Left ventricle myocardium inferior (tissue), 1 donor: ENCODE results near the gene CAMKK1. TPM values are rescaled to one million over a fixed set of nuclear protein-coding genes. Genes with fewer than 3 reads are reported as not detected.
A peak's percentile ranks its signal among the peaks of the same experiment; 100 is the strongest.
"Not testable (repeated sequence)": the region's sequence is repeated elsewhere in the genome, so short reads cannot be mapped to it uniquely, and the experiment has no call there.

Source experiments
- DNase-seq: peaks from one replicate; pipeline ENCODE4 v3.0.0-alpha.2; 2020
- H3K27ac ChIP-seq: fragments of 200-600 bp; replicated peaks from 2 replicates; pipeline ENCODE4 v1.8.0; 2021
- H3K27me3 ChIP-seq: fragments of 200-600 bp; 2 replicates; pipeline ENCODE4 v1.8.0; 2021; ENCODE audit warnings: low read depth
- H3K36me3 ChIP-seq: fragments of 200-600 bp; 2 replicates; pipeline ENCODE4 v1.8.0; 2021
- H3K4me1 ChIP-seq: fragments of 200-600 bp; 2 replicates; pipeline ENCODE4 v1.8.0; 2021
- H3K4me3 ChIP-seq: fragments of 200-600 bp; 2 replicates; pipeline ENCODE4 v1.8.0; 2021; ENCODE audit warnings: mild to moderate bottlenecking, moderate library complexity
- H3K9me3 ChIP-seq: fragments of 200-600 bp; replicated peaks from 2 replicates; pipeline ENCODE4 v1.8.0; 2021
- intact Hi-C: fragments of 100-400 bp; cut with micrococcal nuclease; formaldehyde crosslinking; loops from one replicate; pipeline ENCODE4 v1.11.0; 2022
- total RNA-seq: library from RNA; stranded (reverse); fragmentation: NEBNext Ultra II Directional; extraction: Animal tissue kit (Norgen Biotek cat#: 25700); gene quantifications from one replicate; pipeline ENCODE4 v1.2.1, GENCODE V29; 2021
- TF ChIP-seq, protein P1 (sequence below): fragments of 200-600 bp; IDR thresholded peaks from 2 replicates; pipeline ENCODE4 v1.8.0; 2021; ENCODE audit warnings: antibody characterized with exemption, mild to moderate bottlenecking, borderline replicate concordance
- donor health status: DM: no; HTN: yes; CAD: no; lungs with severe emphysema.

CAMKK1 gene
- total RNA-seq, 1 donor from 2014 or later = 5.5 TPM

- H3K4me1 ChIP-seq = peaks cover 35% of the 10 kb centered on the region
- TF ChIP-seq, protein P1, sequence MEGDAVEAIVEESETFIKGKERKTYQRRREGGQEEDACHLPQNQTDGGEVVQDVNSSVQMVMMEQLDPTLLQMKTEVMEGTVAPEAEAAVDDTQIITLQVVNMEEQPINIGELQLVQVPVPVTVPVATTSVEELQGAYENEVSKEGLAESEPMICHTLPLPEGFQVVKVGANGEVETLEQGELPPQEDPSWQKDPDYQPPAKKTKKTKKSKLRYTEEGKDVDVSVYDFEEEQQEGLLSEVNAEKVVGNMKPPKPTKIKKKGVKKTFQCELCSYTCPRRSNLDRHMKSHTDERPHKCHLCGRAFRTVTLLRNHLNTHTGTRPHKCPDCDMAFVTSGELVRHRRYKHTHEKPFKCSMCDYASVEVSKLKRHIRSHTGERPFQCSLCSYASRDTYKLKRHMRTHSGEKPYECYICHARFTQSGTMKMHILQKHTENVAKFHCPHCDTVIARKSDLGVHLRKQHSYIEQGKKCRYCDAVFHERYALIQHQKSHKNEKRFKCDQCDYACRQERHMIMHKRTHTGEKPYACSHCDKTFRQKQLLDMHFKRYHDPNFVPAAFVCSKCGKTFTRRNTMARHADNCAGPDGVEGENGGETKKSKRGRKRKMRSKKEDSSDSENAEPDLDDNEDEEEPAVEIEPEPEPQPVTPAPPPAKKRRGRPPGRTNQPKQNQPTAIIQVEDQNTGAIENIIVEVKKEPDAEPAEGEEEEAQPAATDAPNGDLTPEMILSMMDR = no peak
- no peak for DNase-seq
- intact Hi-C loops = no loop called here
- no peaks in the 10 kb centered on the region for H3K27me3 ChIP-seq
- H3K9me3 ChIP-seq = no peaks in the 10 kb centered on the region
- peak overlapping the region; percentile 95 for H3K27ac ChIP-seq
- peak overlapping the region; percentile 99 for H3K4me3 ChIP-seq
- peaks cover 28% of the 10 kb centered on the region for H3K36me3 ChIP-seq
Measured at GRCh38 chr17:3846437-3847164, 46.3 kb downstream of the CAMKK1 start.

DNA sequence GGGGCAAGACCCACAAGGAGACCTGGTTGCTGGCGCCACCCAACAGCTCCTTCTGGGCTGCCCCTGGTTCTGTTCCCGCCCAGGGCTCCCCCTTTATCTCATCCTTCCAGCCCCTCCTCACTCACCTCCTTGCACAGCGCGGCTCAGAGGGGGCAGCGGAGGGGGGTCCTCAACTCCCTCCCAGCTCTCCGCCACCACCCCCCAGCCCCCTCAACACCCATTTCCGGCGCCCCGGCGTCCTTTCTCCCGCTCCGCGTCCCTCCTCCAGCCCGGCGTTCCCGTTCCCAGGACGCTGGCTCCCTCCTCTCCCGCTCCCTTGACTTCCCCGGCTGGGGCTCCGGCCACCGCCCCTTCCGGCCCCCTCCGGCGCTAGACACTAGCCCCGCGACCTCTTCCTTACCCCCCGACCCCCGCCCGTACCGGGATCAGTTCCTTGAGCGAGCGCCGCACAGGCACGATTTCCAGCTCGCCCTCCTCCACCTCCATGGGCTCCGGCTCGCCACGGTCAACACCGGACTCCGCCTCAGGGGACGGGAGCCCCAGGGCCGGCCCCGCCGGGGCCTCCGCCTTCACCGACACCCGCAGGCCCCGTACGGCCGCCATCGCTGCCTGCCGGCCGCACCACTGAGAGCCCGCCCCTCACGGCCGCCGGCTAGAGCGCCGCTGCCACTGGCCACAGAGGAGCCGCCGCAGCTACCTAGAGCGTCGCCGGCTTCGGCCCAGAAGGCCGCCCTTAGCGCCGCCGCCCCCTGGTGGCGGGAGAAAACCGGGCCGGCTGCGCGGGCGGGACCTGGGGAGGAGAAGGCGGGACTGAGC lies 47.0 kb downstream of the CAMKK1 start, which contains the start of gene NCBP3:
TSS of gene NCBP3 (minus strand) at position 626 of the 816 bp plus-strand sequence. CDS start at position 603, 23 bp downstream.
- Histone ChIP-seq H3K36me3 (peaks cover 28% of the 10 kb centered on the region), H3K4me3 (peak within 1 kb of the TSS; percentile 99), H3K9me3 (no peaks in the 10 kb centered on the region), H3K27ac (peak within 1 kb of the TSS; percentile 95), H3K27me3 (no peaks in the 10 kb centered on the region), H3K4me1 (peaks cover 40% of the 10 kb centered on the region)
- peak; percentile 90 for DNase-seq
- intact Hi-C loops = no loop called here
- TF ChIP-seq, protein P1 = peak; percentile 96

DNA sequence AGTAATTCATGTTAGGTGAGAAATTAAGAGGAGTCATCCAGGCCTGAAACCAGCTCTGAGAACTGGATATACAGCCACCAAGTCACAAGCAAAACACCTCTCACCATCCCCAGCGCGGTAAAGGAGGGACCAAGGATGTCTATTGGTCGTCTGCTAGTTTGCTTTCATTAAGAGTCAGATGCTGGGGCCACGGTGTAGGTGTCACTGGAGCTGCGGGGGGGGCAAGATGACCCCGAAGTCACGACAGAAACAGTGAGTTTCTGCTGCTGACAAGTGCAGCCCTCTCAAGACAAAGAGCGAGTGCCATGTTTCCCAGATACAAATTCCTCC lies 47.6 kb downstream of the CAMKK1 start:
- TF ChIP-seq, protein P1 = no peak
- Histone ChIP-seq H3K4me1 (peaks cover 46% of the 10 kb centered on the region), H3K4me3 (peak overlapping the region; percentile 99), H3K36me3 (peaks cover 29% of the 10 kb centered on the region), H3K27ac (peak overlapping the region; percentile 95), H3K27me3 (no peaks in the 10 kb centered on the region), H3K9me3 (no peaks in the 10 kb centered on the region)
- intact Hi-C loops = no loop called here
- DNase-seq = no peak

DNA sequence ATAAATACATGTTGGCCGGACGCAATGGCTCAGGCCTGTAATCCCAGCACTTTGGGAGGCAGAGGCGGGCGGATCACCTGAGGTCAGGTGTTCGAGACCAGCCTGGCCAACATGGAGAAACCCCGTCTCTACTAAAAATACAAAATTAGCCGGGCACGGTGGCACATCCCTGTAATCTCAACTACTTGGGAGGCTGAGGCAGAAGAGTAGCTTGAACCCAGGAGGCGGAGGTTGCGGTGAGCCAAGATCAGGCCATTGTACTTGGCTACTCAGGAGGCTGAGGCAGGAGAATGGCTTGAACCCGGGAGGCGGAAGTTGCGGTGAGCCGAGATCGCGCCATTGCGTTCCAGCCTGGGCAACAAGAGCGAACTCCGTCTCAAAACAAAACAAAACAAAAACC lies 48.3 kb downstream of the CAMKK1 start:
- peak overlapping the region; percentile 99 for H3K4me3 ChIP-seq

DNA sequence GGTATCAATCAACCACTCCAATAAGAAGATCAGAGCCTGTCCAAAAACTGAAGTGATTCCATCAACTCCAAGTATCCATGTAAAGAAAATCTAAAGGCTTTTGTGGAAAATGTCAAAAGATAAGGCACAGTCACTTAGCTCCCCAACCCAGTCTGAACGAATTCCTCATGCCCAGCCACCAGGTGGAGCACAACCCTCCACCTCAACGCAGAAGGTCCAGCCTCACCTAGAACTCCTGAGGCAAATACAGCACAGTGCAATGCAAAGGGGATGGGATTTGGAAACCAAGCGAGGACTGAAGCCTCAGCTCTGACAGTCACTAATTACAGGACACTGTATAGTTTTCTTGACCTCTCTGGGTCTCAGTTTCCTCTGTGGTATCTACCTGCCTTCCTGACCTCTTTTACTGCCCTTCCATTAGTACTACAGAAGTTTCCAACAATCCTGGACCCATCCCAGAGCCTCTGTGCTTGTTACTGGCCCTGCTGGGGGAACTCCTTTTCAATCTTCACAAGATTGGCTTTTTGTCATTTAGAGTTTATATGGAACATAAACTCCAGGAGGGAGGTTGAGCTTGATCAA lies 48.8 kb downstream of the CAMKK1 start:
- no peak for DNase-seq
- no peak overlapping the region for H3K4me3 ChIP-seq
- intact Hi-C loops = no loop called here
- peaks cover 54% of the 10 kb centered on the region for H3K4me1 ChIP-seq
- no peaks in the 10 kb centered on the region for H3K9me3 ChIP-seq
- H3K27ac ChIP-seq = no peak overlapping the region
- H3K27me3 ChIP-seq = no peaks in the 10 kb centered on the region
- TF ChIP-seq, protein P1 = peak; percentile 57
- H3K36me3 ChIP-seq = peaks cover 41% of the 10 kb centered on the region

More for the DNA sequence above, 48.3 kb downstream of the CAMKK1 start:
- H3K27me3 ChIP-seq, H3K27ac ChIP-seq, DNase-seq, intact Hi-C loops, H3K9me3 ChIP-seq: not testable (repeated sequence)
- Histone ChIP-seq H3K4me1 (peaks cover 53% of the 10 kb centered on the region), H3K36me3 (peaks cover 36% of the 10 kb centered on the region)
